ENCODE data around the gene LAMTOR3. TPM values are rescaled to one million over a fixed set of nuclear protein-coding genes. Genes with fewer than 3 reads are reported as not detected.

LAMTOR3 gene
- polyA plus RNA-seq, 2 donors, result 49.4 to 76.2 TPM

DNA sequence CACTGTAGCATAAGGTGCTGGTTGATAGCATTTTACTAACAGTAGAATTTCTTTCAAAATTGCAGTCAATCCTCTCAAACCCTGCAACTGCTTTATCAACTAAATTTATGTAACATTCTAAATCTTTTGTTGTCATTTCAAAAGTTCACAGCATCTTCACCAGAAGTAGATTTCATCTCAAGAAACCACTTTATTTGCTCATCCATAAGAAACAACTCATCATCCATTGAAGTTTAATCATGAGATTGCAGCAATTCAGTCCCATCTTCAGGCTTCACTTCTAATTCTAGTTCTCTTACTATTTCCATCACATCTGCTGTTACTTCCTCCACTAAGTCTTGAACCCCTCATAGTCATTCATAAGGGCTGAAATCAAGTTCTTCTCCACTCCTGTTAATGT lies 21.7 kb downstream of the LAMTOR3 start:
- Histone ChIP-seq H3K4me1 (ENCODE audit: control insufficient read depth in 2 of 2, insufficient read depth in 2 of 2, low read length in 1 of 2) (no peaks in the 10 kb centered on the region), H3K36me3 (ENCODE audit: control insufficient read depth in 2 of 2, insufficient read depth in 2 of 2, low read length in 1 of 2) (no peaks in the 10 kb centered on the region), H3K27me3 (ENCODE audit: control insufficient read depth in 1 of 2, insufficient read depth in 2 of 2, low read length in 2 of 2) (no peaks in the 10 kb centered on the region), H3K27ac (ENCODE audit: low read depth in 2 of 2, low read length in 1 of 2) (no peak overlapping the region), H3K4me3 (ENCODE audit: low read depth in 1 of 2, low read length in 2 of 2) (no peak overlapping the region), H3K9me3 (ENCODE audit: control insufficient read depth in 2 of 2, insufficient read depth in 1 of 2, low read depth in 1 of 2, low read length in 1 of 2) (no peaks in the 10 kb centered on the region)

DNA sequence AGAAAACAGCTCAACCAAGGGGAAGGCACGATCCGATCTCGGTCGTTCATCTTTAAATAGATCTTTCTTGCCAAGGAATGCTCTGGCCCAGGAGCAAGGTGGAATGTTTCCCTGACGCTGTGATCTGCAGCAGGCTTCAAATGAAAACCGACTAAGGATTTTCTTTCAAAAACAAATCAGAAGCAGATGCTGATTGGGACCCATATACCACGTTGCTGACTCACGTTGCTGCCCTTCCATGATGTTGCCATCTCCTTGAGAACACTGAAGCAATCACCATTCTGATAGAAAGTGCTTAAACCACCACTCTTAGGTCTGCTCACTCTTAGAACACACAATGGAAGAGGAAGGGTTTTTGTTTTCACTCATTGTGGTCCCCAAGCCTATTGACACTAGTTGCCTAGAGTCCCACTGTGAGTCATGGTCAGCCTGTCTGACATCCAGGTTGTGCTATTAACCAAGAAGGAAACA lies 26.1 kb downstream of the LAMTOR3 start:
- Histone ChIP-seq H3K9me3 (ENCODE audit: control insufficient read depth in 2 of 2, insufficient read depth in 1 of 2, low read depth in 1 of 2, low read length in 1 of 2) (no peaks in the 10 kb centered on the region), H3K27me3 (ENCODE audit: control insufficient read depth in 1 of 2, insufficient read depth in 2 of 2, low read length in 2 of 2) (no peaks in the 10 kb centered on the region), H3K36me3 (ENCODE audit: control insufficient read depth in 2 of 2, insufficient read depth in 2 of 2, low read length in 1 of 2) (no peaks in the 10 kb centered on the region), H3K27ac (ENCODE audit: low read depth in 2 of 2, low read length in 1 of 2) (no peak overlapping the region), H3K4me3 (ENCODE audit: low read depth in 1 of 2, low read length in 2 of 2) (no peak overlapping the region), H3K4me1 (ENCODE audit: control insufficient read depth in 2 of 2, insufficient read depth in 2 of 2, low read length in 1 of 2) (no peaks in the 10 kb centered on the region)
- WGBS, 2 donors, result 54 to 64% methylated on average over 8 of the region's 8 CpGs

DNA sequence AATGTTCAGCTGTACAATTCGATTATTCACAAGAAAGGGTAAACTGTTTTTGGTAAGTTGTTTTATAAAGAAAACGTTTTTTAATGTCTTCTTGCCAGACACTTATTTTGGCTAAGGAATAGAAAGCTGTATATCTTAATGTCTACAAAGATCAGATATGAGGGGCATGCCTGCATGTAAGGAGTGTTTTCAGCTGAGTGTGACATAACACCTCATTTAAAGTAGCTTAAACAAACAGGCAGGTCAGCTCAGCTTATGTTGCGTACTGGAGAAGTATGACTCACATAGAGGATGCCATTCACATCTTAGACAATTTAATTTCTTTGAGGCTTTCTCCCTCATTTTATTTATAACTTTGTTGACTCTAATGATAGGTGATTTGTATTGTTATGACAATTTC lies 30.4 kb downstream of the LAMTOR3 start:
- H3K4me3 ChIP-seq (ENCODE audit: low read depth in 1 of 2, low read length in 2 of 2), result no peak overlapping the region
- 44 to 48% methylated on average over 3 of the region's 3 CpGs for WGBS, 2 donors
- peaks cover 0 to 3% of the 10 kb centered on the region in 2 donors for H3K4me1 ChIP-seq (ENCODE audit: control insufficient read depth in 2 of 2, insufficient read depth in 2 of 2, low read length in 1 of 2)

DNA sequence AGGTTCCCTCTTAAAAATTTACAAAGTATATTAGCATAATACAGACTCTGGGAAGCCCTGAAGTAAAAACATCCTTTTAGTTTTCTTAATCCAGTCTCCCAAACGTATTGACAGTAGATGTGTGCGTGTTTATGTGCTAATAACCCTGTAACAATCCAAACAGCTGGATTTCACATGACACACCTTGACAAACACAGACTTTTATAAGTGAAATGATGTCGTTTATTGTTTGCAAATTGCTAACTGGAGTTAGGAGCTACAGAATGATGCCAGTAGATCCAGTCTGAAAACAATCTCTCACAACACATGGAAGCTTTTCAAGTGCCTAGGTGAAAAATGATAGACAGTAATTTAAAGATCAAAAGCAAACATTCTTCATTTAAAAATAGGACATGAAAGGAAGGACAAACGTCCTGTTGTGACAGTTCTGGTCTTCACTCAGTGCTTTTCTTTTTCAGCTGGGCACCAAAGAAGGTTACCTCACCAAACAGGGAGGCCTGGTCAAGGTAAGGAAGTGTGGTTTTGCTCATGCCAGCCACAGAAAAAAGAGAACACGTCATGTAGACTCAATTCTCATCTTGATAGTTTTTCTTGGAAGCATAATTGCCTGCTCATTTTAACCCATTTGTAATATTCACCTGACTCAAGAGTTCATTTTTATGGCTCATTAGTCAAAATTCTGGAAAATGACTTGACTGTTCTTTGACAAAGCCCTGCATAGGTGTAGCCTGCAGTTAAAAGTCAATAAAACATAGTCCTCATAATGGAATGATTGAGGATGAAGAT lies 32.9 kb downstream of the LAMTOR3 start:
- Histone ChIP-seq H3K27ac (ENCODE audit: low read depth in 2 of 2, low read length in 1 of 2) (no peak overlapping the region), H3K36me3 (ENCODE audit: control insufficient read depth in 2 of 2, insufficient read depth in 2 of 2, low read length in 1 of 2) (peaks cover 0 to 4% of the 10 kb centered on the region in 2 donors), H3K4me3 (ENCODE audit: low read depth in 1 of 2, low read length in 2 of 2) (no peak overlapping the region), H3K27me3 (ENCODE audit: control insufficient read depth in 1 of 2, insufficient read depth in 2 of 2, low read length in 2 of 2) (no peaks in the 10 kb centered on the region), H3K9me3 (ENCODE audit: control insufficient read depth in 2 of 2, insufficient read depth in 1 of 2, low read depth in 1 of 2, low read length in 1 of 2) (no peaks in the 10 kb centered on the region), H3K4me1 (ENCODE audit: control insufficient read depth in 2 of 2, insufficient read depth in 2 of 2, low read length in 1 of 2) (peaks cover 0 to 3% of the 10 kb centered on the region in 2 donors)
- 49 to 54% methylated on average over 5 of the region's 5 CpGs for WGBS, 2 donors

More for the DNA sequence above, 30.4 kb downstream of the LAMTOR3 start:
- Histone ChIP-seq H3K9me3 (ENCODE audit: control insufficient read depth in 2 of 2, insufficient read depth in 1 of 2, low read depth in 1 of 2, low read length in 1 of 2) (no peaks in the 10 kb centered on the region), H3K27ac (ENCODE audit: low read depth in 2 of 2, low read length in 1 of 2) (no peak overlapping the region), H3K36me3 (ENCODE audit: control insufficient read depth in 2 of 2, insufficient read depth in 2 of 2, low read length in 1 of 2) (peaks cover 0 to 4% of the 10 kb centered on the region in 2 donors), H3K27me3 (ENCODE audit: control insufficient read depth in 1 of 2, insufficient read depth in 2 of 2, low read length in 2 of 2) (no peaks in the 10 kb centered on the region)

DNA sequence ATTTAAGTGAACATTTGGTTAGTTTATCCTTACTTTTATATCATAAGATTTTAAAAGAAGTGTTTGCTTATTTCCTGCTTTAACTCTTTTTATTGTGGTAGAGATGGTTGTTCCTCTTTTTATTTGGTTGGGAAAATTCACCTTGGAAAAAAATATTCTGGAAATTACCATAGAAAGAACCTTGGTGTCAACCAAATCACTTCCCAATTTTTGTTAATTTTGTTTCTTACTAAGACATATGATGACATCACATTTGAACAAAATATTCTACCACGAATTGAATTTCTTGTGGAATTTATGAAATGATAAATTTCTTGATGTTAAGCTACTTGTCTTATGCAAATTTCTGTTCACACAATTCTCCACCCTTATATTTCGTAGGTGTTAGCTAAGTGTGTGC lies 33.7 kb downstream of the LAMTOR3 start:
- H3K4me1 ChIP-seq (ENCODE audit: control insufficient read depth in 2 of 2, insufficient read depth in 2 of 2, low read length in 1 of 2), result peaks cover 0 to 3% of the 10 kb centered on the region in 2 donors
- H3K9me3 ChIP-seq (ENCODE audit: control insufficient read depth in 2 of 2, insufficient read depth in 1 of 2, low read depth in 1 of 2, low read length in 1 of 2), result no peaks in the 10 kb centered on the region
- 74 to 83% methylated on average over 2 of the region's 2 CpGs for WGBS, 2 donors
- peaks cover 0 to 4% of the 10 kb centered on the region in 2 donors for H3K36me3 ChIP-seq (ENCODE audit: control insufficient read depth in 2 of 2, insufficient read depth in 2 of 2, low read length in 1 of 2)
- H3K27me3 ChIP-seq (ENCODE audit: control insufficient read depth in 1 of 2, insufficient read depth in 2 of 2, low read length in 2 of 2), result no peaks in the 10 kb centered on the region
- no peak overlapping the region for H3K4me3 ChIP-seq (ENCODE audit: low read depth in 1 of 2, low read length in 2 of 2)
- no peak overlapping the region for H3K27ac ChIP-seq (ENCODE audit: low read depth in 2 of 2, low read length in 1 of 2)

DNA sequence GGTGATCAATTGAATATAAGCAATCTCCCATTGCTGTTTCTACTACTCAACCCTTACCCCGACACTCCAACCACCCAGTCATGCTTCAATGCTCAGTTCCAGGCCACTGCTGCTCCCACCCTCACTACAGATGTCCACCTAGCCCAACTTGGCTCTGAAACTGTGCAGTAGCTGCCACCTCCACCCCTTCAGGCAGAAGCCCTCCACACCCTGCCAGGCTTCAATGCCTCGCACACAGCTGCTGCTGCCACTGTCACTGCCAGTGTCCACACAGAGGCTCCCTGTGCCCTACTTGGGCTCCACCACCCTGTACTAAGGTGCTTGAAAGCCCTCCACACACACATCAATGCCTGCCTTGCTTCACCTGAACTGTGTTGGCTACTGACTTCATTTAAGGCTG lies 34.6 kb downstream of the LAMTOR3 start:
- peaks cover 0 to 3% of the 10 kb centered on the region in 2 donors for H3K4me1 ChIP-seq (ENCODE audit: control insufficient read depth in 2 of 2, insufficient read depth in 2 of 2, low read length in 1 of 2)
- H3K4me3 ChIP-seq (ENCODE audit: low read depth in 1 of 2, low read length in 2 of 2), result no peak overlapping the region
- H3K27me3 ChIP-seq (ENCODE audit: control insufficient read depth in 1 of 2, insufficient read depth in 2 of 2, low read length in 2 of 2), result no peaks in the 10 kb centered on the region
- H3K27ac ChIP-seq (ENCODE audit: low read depth in 2 of 2, low read length in 1 of 2), result no peak overlapping the region
- 91 to 98% methylated on average over 2 of the region's 2 CpGs for WGBS, 2 donors
- H3K9me3 ChIP-seq (ENCODE audit: control insufficient read depth in 2 of 2, insufficient read depth in 1 of 2, low read depth in 1 of 2, low read length in 1 of 2), result no peaks in the 10 kb centered on the region
- H3K36me3 ChIP-seq (ENCODE audit: control insufficient read depth in 2 of 2, insufficient read depth in 2 of 2, low read length in 1 of 2), result peaks cover 0 to 5% of the 10 kb centered on the region in 2 donors

DNA sequence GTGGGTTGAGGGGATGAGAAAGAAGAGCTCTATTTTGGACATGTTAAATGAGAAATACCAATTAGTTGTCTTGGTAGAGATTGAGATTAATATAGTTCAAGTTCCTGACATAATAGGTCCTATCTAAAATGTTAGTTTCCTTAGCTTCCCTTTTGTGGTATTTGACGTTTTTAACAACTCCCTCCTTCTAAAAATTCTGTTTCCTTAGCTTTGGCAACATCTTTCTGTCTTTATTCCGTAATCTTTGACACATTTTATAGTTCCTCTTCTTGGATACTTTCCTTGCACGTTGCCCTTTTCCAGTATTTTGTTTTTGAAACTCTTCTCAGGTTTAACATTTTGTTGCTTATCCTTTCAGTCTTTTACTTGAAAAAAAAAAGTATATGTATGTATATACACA lies 36.9 kb downstream of the LAMTOR3 start:
- WGBS, 2 donors, result 71 to 73% methylated on average over 3 of the region's 3 CpGs
- Histone ChIP-seq H3K27me3 (ENCODE audit: control insufficient read depth in 1 of 2, insufficient read depth in 2 of 2, low read length in 2 of 2) (no peaks in the 10 kb centered on the region), H3K4me3 (ENCODE audit: low read depth in 1 of 2, low read length in 2 of 2) (no peak overlapping the region), H3K36me3 (ENCODE audit: control insufficient read depth in 2 of 2, insufficient read depth in 2 of 2, low read length in 1 of 2) (peaks cover 0 to 8% of the 10 kb centered on the region in 2 donors), H3K4me1 (ENCODE audit: control insufficient read depth in 2 of 2, insufficient read depth in 2 of 2, low read length in 1 of 2) (peaks cover 0 to 3% of the 10 kb centered on the region in 2 donors), H3K9me3 (ENCODE audit: control insufficient read depth in 2 of 2, insufficient read depth in 1 of 2, low read depth in 1 of 2, low read length in 1 of 2) (no peaks in the 10 kb centered on the region), H3K27ac (ENCODE audit: low read depth in 2 of 2, low read length in 1 of 2) (no peak overlapping the region)

DNA sequence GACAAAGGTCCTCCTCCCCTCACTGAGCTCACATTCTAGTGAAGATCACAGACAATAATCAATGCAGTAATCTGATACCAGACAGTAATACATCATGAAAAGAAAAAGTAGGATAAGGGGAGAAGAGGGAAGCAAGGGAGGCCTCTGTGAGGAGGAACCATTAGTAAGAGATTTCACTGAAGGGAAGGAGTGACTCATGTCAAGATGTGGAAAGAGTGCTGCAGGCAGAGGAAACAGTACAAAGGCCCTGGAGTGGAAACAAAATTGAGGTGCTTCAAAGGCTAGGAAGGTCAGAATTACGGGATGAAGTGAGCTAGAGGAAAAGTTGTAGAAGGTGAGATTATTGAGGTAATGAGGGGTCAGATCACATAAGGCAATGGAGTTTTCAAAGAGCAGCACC lies 38.1 kb downstream of the LAMTOR3 start:
- Histone ChIP-seq H3K27ac (ENCODE audit: low read depth in 2 of 2, low read length in 1 of 2) (no peak overlapping the region), H3K36me3 (ENCODE audit: control insufficient read depth in 2 of 2, insufficient read depth in 2 of 2, low read length in 1 of 2) (peaks cover 0 to 8% of the 10 kb centered on the region in 2 donors), H3K9me3 (ENCODE audit: control insufficient read depth in 2 of 2, insufficient read depth in 1 of 2, low read depth in 1 of 2, low read length in 1 of 2) (no peaks in the 10 kb centered on the region), H3K4me3 (ENCODE audit: low read depth in 1 of 2, low read length in 2 of 2) (no peak overlapping the region), H3K4me1 (ENCODE audit: control insufficient read depth in 2 of 2, insufficient read depth in 2 of 2, low read length in 1 of 2) (peaks cover 0 to 3% of the 10 kb centered on the region in 2 donors), H3K27me3 (ENCODE audit: control insufficient read depth in 1 of 2, insufficient read depth in 2 of 2, low read length in 2 of 2) (no peaks in the 10 kb centered on the region)
- WGBS, 2 donors, result 34 to 56% methylated on average over 1 of the region's 1 CpG

DNA sequence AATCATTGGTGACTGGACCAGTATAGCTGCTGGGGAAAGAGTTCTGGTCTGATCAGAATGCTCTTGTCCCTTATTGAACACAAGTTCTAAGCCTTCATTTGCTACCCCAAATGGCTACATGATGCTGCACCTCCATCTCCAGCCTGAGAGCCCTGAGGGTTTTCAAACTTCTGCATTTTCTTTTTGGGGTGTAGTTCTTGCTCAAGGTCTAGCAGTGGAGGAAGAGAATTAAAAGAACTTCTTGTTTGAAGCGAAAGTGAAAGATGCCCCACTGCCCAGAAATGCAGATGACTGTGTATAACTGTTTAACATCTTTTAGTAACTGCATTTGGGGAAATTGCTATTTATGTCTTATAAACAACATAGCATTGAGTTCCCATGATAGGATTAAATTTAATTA lies 38.5 kb downstream of the LAMTOR3 start:
- peaks cover 0 to 3% of the 10 kb centered on the region in 2 donors for H3K4me1 ChIP-seq (ENCODE audit: control insufficient read depth in 2 of 2, insufficient read depth in 2 of 2, low read length in 1 of 2)
- no peaks in the 10 kb centered on the region for H3K9me3 ChIP-seq (ENCODE audit: control insufficient read depth in 2 of 2, insufficient read depth in 1 of 2, low read depth in 1 of 2, low read length in 1 of 2)
- 64 to 76% methylated on average over 1 of the region's 1 CpG for WGBS, 2 donors
- no peak overlapping the region for H3K4me3 ChIP-seq (ENCODE audit: low read depth in 1 of 2, low read length in 2 of 2)
- peaks cover 0 to 8% of the 10 kb centered on the region in 2 donors for H3K36me3 ChIP-seq (ENCODE audit: control insufficient read depth in 2 of 2, insufficient read depth in 2 of 2, low read length in 1 of 2)
- no peak overlapping the region for H3K27ac ChIP-seq (ENCODE audit: low read depth in 2 of 2, low read length in 1 of 2)
- no peaks in the 10 kb centered on the region for H3K27me3 ChIP-seq (ENCODE audit: control insufficient read depth in 1 of 2, insufficient read depth in 2 of 2, low read length in 2 of 2)

DNA sequence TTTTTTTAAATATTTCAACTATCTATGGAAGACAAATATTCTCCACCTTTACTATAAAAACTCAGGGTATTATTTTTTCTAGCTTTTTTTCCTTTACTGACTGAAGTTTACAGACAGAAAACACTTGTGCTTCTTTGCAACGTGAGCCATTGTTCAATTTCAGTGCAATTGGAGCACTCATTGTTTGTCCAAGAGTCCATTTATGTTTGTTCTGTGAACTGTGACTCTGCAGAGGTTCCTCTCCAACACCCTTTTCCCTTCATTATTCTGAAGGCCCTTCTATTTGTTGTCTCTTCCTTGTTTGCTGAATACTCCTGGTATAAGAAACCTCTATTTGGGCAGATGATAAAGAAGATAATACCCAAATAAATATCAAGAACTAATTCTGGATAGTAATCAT lies 40.2 kb downstream of the LAMTOR3 start:
- Histone ChIP-seq H3K27me3 (ENCODE audit: control insufficient read depth in 1 of 2, insufficient read depth in 2 of 2, low read length in 2 of 2) (no peaks in the 10 kb centered on the region), H3K4me3 (ENCODE audit: low read depth in 1 of 2, low read length in 2 of 2) (no peak overlapping the region), H3K36me3 (ENCODE audit: control insufficient read depth in 2 of 2, insufficient read depth in 2 of 2, low read length in 1 of 2) (peaks cover 0 to 3% of the 10 kb centered on the region in 2 donors), H3K4me1 (ENCODE audit: control insufficient read depth in 2 of 2, insufficient read depth in 2 of 2, low read length in 1 of 2) (no peaks in the 10 kb centered on the region), H3K9me3 (ENCODE audit: control insufficient read depth in 2 of 2, insufficient read depth in 1 of 2, low read depth in 1 of 2, low read length in 1 of 2) (no peaks in the 10 kb centered on the region), H3K27ac (ENCODE audit: low read depth in 2 of 2, low read length in 1 of 2) (no peak overlapping the region)
- 74 to 83% methylated on average over 1 of the region's 1 CpG for WGBS, 2 donors

Data from esophagus (tissue), 2 donors.